GM13977 (cell line): ENCODE data around the gene ABHD1.
"Not testable (repeated sequence)": the region's sequence is repeated elsewhere in the genome, so short reads cannot be mapped to it uniquely, and the experiment has no call there.

Experiments used
- DNase-seq: peaks from one replicate; pipeline ENCODE4 v3.0.0; 2012; ENCODE audit warnings: low spot score
- CTCF ChIP-seq: IDR thresholded peaks from 2 replicates; pipeline ENCODE4 v1.5.1; 2012; ENCODE audit warnings: mild to moderate bottlenecking, control low read depth; ENCODE audit not compliant: insufficient read depth; ENCODE audit errors: extremely low read depth, missing control alignments
- in situ Hi-C: fragments of 300-500 bp; cut with MboI; formaldehyde crosslinking; loops from one replicate; pipeline ENCODE4 v1.12.0; 2022; ENCODE audit warnings: low sequenced_read_pairs, low pct_unique_long_range_greater_than_20kb, mixed read lengths, inconsistent platforms; ENCODE audit not compliant: unreplicated experiment

ABHD1 gene

GRCh38 chr2:27099334-27099955, 24.2 kb upstream of the ABHD1 start:
- in situ Hi-C loops: no loop called here
- DNase-seq: no peak

GRCh38 chr2:27100036-27100435, 23.6 kb upstream of the ABHD1 start:
- in situ Hi-C loops: loop anchor here (10.0 kb wide), 1 partner anchor 185 kb away; the partner anchor contains the start of gene TRIM54
- TF ChIP-seq CTCF: no peak
- DNase-seq: no peak

More at GRCh38 chr2:27099334-27099955, 24.2 kb upstream of the ABHD1 start:
- TF ChIP-seq CTCF: no peak

- no peak for TF ChIP-seq CTCF
- no peak for DNase-seq
- in situ Hi-C loops: loop anchor here (10.0 kb wide), 1 partner anchor 182 kb away; the partner anchor contains the start of gene TRIM54
These were observed 21.3 kb upstream of the ABHD1 start for GRCh38 chr2:27102329-27102728.

- no peak for TF ChIP-seq CTCF
- in situ Hi-C loops: loop anchor here (10.0 kb wide), 1 partner anchor 179 kb away; the partner anchor contains the start of gene TRIM54
These were observed 17.6 kb upstream of the ABHD1 start for GRCh38 chr2:27105981-27106380.

GRCh38 chr2:27108221-27108620, 15.4 kb upstream of the ABHD1 start:
- TF ChIP-seq CTCF: no peak
- DNase-seq: no peak
- in situ Hi-C loops: loop anchor here (10.0 kb wide), 1 partner anchor 177 kb away; the partner anchor contains the start of gene TRIM54

More at GRCh38 chr2:27105981-27106380, 17.6 kb upstream of the ABHD1 start:
- DNase-seq: no peak

- no peak for TF ChIP-seq CTCF
- in situ Hi-C loops: loop anchor here (10.0 kb wide), 1 partner anchor 176 kb away; the partner anchor contains the start of gene TRIM54
- no peak for DNase-seq
These were observed 14.5 kb upstream of the ABHD1 start for GRCh38 chr2:27109083-27109482.

GRCh38 chr2:27110603-27111352, 12.8 kb upstream of the ABHD1 start:
- in situ Hi-C loops, DNase-seq: not testable (repeated sequence)

GRCh38 chr2:27111392-27112078, 12.1 kb upstream of the ABHD1 start:
- in situ Hi-C loops, DNase-seq: not testable (repeated sequence)
